RWPE1 (cell line): Measurements from ENCODE around the gene MARCHF9.
A peak's percentile ranks its signal among the peaks of the same experiment; 100 is the strongest.

Source experiments
- CTCF ChIA-PET: fragments of 350-600 bp; sonication (Branson Sonifier 250); formaldehyde crosslinking; extraction: SDS; loops from one replicate; lab custom pipeline; 2021; lab: Yijun Ruan, JAX
- POLR2A ChIA-PET: fragments of 400-600 bp; formaldehyde crosslinking; extraction: SDS; loops from one replicate; lab custom pipeline; 2020; ENCODE audit warnings: antibody characterized with exemption; ENCODE audit not compliant: low non-redundant PET; lab: Yijun Ruan, JAX
- DNase-seq: peaks from one replicate; pipeline ENCODE4 v3.0.0; 2012; ENCODE audit warnings: low spot score
- H3K27ac ChIP-seq: fragments of 450-650 bp; 2 replicates; pipeline ENCODE4 v1.5.1; 2017
- CTCF ChIP-seq: fragments of 450-650 bp; conservative IDR thresholded peaks from 2 replicates; pipeline ENCODE4 v1.5.1; 2017; ENCODE audit warnings: low read depth, mild to moderate bottlenecking

Gene MARCHF9

GRCh38 chr12:57761391-57761998 is 6.6 kb downstream of the MARCHF9 start:
- ChIA-PET POLR2A (no interaction called here), CTCF (no interaction called here)
- TF ChIP-seq CTCF = no peak
- peak overlapping the region; percentile 20; the same call in 1 of the 2 replicates for H3K27ac ChIP-seq
- DNase-seq = no peak

- CTCF ChIA-PET = no interaction called here
- no peak overlapping the region for H3K27ac ChIP-seq
- POLR2A ChIA-PET = no interaction called here
- DNase-seq = no peak
- no peak for TF ChIP-seq CTCF
Measured at GRCh38 chr12:57762463-57762862, 7.6 kb downstream of the MARCHF9 start.

GRCh38 chr12:57763881-57764661 is 9.2 kb downstream of the MARCHF9 start:
- no peak for TF ChIP-seq CTCF
- POLR2A ChIA-PET = no interaction called here

GRCh38 chr12:57764662-57765002 is 9.7 kb downstream of the MARCHF9 start:
- POLR2A ChIA-PET = no interaction called here
- DNase-seq = no peak
- no peak for TF ChIP-seq CTCF
- peak overlapping the region; percentile 89 for H3K27ac ChIP-seq
- CTCF ChIA-PET = interaction anchor here (0.9 to 1.0 kb wide), 2 partner anchors 9 to 36 kb away, joined by 3 read pairs; no protein-coding TSS in a partner anchor

More at GRCh38 chr12:57763881-57764661, 9.2 kb downstream of the MARCHF9 start:
- CTCF ChIA-PET = interaction anchor here (0.9 kb wide), 1 partner anchor 8 kb away, joined by 3 read pairs; no protein-coding TSS in a partner anchor
- H3K27ac ChIP-seq = peak overlapping the region; percentile 89
- no peak for DNase-seq

- peak; percentile 69 for DNase-seq
- ChIA-PET POLR2A (no interaction called here), CTCF (interaction anchor here (0.9 to 1.0 kb wide), 2 partner anchors 9 to 35 kb away, joined by 3 read pairs; no protein-coding TSS in a partner anchor)
- TF ChIP-seq CTCF = peak; percentile 67
- H3K27ac ChIP-seq = peak overlapping the region; percentile 89
Measured at GRCh38 chr12:57765003-57765697, 10.2 kb downstream of the MARCHF9 start.
